Activated CD4-positive, alpha-beta memory T cell treated with anti-CD3 and anti-CD28 coated beads for 36 hours (primary cell): ENCODE data around the gene NAT8L. TPM values are rescaled to one million over a fixed set of nuclear protein-coding genes. Genes with fewer than 3 reads are reported as not detected.
"Not testable (repeated sequence)": the region's sequence is repeated elsewhere in the genome, so short reads cannot be mapped to it uniquely, and the experiment has no call there.

Experiments used
- CTCF ChIA-PET: fragments of 350-600 bp; sonication (Branson Sonifier 250); formaldehyde crosslinking; loops from one replicate; lab custom pipeline; 2021; ENCODE audit warnings: antibody characterized with exemption, inconsistent platforms; lab: Charles Lee
- POLR2A ChIA-PET: fragments of 350-600 bp; sonication (Branson Sonifier 250); formaldehyde crosslinking; loops from one replicate; lab custom pipeline; 2021; ENCODE audit warnings: antibody characterized with exemption; lab: Charles Lee
- DNase-seq: peaks from one replicate; pipeline ENCODE4 v3.0.0-alpha.2; 2020
- H3K27ac Mint-ChIP-seq: one replicate; pipeline ENCODE4 v1.8.0; 2021; ENCODE audit warnings: mixed read lengths
- H3K27me3 Mint-ChIP-seq: one replicate; pipeline ENCODE4 v1.8.0; 2021; ENCODE audit warnings: mixed read lengths
- H3K36me3 Mint-ChIP-seq: one replicate; pipeline ENCODE4 v1.8.0; 2021; ENCODE audit warnings: mixed read lengths
- H3K4me1 Mint-ChIP-seq: one replicate; pipeline ENCODE4 v1.8.0; 2021; ENCODE audit warnings: low read depth, mixed read lengths
- H3K4me3 Mint-ChIP-seq: one replicate; pipeline ENCODE4 v1.8.0; 2021; ENCODE audit warnings: mild to moderate bottlenecking, mixed read lengths
- H3K9me3 Mint-ChIP-seq: one replicate; pipeline ENCODE4 v1.8.0; 2021; ENCODE audit warnings: mixed read lengths
- intact Hi-C: fragments of 100-400 bp; cut with micrococcal nuclease; formaldehyde crosslinking; loops from one replicate; pipeline ENCODE4 v1.15.1; 2023
- total RNA-seq, 2 experiments: library from RNA; stranded (reverse); gene quantifications; one replicate each; pipeline ENCODE4 v1.2.3, GENCODE V29; 2021

NAT8L gene
- total RNA-seq, result under 1 TPM; 0.19 to 0.29 TPM

GRCh38 chr4:2059046-2059725 lies at the start of gene NAT8L:
NAT8L (plus strand) TSS chr4:2059327; CDS start chr4:2059512, 185 bp downstream.
- no peak within 1 kb of the TSS for H3K4me3 Mint-ChIP-seq
- H3K9me3 Mint-ChIP-seq, result no peaks in the 10 kb centered on the region
- ChIA-PET CTCF (no interaction called here), POLR2A (no interaction called here)
- no peaks in the 10 kb centered on the region for H3K36me3 Mint-ChIP-seq
- peaks cover 28% of the 10 kb centered on the region for H3K27me3 Mint-ChIP-seq
- no peak within 1 kb of the TSS for H3K27ac Mint-ChIP-seq
- DNase-seq, result peak; percentile 21
- peaks cover 2% of the 10 kb centered on the region for H3K4me1 Mint-ChIP-seq
- intact Hi-C loops, result no loop called here

DNA sequence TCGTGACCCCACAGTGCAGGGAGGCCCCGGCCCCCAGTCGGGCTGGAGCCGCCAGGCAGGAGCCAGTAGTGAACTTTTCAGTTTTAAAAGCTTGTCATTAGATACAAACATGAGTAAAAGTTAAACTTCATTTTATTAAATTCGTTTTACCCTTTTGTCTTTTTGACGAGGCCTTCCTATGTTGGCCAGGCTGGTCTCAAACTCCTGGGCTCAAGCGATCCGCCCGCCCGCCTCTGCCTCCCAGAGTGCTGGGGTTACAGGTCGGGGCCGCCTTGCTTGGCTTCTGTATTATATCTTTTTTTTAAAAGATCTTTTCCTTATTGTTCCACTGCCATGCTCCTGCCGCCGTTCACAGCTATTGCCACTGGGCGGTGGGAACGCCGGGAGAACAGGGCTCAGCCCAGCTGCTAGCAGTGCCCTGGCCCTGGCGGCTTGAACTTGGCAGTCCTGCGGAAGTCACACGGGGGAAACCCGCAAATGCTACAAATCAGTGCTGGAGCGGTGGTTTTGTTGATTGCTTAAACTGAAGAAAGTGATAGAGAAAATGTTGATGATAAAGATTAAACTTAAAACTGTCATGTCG lies 49.4 kb upstream of the NAT8L start:
- intact Hi-C loops, result loop anchor here (1.0 to 10.0 kb wide), 3 partner anchors 137 to 405 kb away; partner anchors contain the start of genes CFAP99, HAUS3, NSD2 and POLN
- Mint-ChIP-seq H3K9me3 (no peaks in the 10 kb centered on the region), H3K27ac (peak overlapping the region; percentile 87), H3K4me3 (peak overlapping the region; percentile 88), H3K36me3 (peaks cover 9% of the 10 kb centered on the region), H3K4me1 (peaks cover 29% of the 10 kb centered on the region), H3K27me3 (no peaks in the 10 kb centered on the region)
- DNase-seq, result peak; percentile 68
- ChIA-PET CTCF (interaction anchor here (1.0 to 1.6 kb wide), 4 partner anchors 8 to 316 kb away, joined by 3 read pairs; no protein-coding TSS in a partner anchor), POLR2A (interaction anchor here (0.6 kb wide), 1 partner anchor 16 kb away, joined by 3 read pairs; no protein-coding TSS in a partner anchor)

DNA sequence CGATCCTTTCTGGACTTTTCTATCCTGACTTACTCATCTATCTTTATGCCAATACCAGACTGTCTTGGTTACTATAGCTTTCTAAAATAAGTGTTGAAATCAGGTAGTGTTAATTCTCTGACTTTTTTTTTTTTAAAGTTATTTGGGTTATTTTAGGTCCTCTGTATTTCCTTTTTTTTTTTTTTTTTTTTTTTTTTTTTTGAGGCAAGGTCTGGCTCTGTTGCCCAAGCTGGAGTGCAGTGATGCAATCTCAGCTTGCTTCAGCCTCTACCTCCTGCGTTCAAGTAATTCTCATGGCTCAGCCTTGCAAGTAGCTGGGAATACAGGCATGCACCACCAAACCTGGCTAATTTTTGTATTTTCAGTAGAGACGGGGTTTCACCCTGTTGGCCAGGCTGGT lies 47.5 kb upstream of the NAT8L start:
- Mint-ChIP-seq H3K9me3 (no peaks in the 10 kb centered on the region), H3K4me3 (no peak overlapping the region), H3K36me3 (peaks cover 9% of the 10 kb centered on the region), H3K4me1 (peaks cover 20% of the 10 kb centered on the region), H3K27me3 (no peaks in the 10 kb centered on the region), H3K27ac (no peak overlapping the region)
- ChIA-PET POLR2A (no interaction called here), CTCF (no interaction called here)
- intact Hi-C loops, result no loop called here
- DNase-seq, result no peak

GRCh38 chr4:2015008-2015407 lies 44.1 kb upstream of the NAT8L start:
- Mint-ChIP-seq H3K9me3 (no peaks in the 10 kb centered on the region), H3K4me1 (peaks cover 6% of the 10 kb centered on the region), H3K36me3 (no peaks in the 10 kb centered on the region), H3K27ac (no peak overlapping the region), H3K4me3 (no peak overlapping the region), H3K27me3 (peaks cover 4% of the 10 kb centered on the region)
- DNase-seq, result no peak
- ChIA-PET CTCF (no interaction called here), POLR2A (no interaction called here)
- intact Hi-C loops, result no loop called here

DNA sequence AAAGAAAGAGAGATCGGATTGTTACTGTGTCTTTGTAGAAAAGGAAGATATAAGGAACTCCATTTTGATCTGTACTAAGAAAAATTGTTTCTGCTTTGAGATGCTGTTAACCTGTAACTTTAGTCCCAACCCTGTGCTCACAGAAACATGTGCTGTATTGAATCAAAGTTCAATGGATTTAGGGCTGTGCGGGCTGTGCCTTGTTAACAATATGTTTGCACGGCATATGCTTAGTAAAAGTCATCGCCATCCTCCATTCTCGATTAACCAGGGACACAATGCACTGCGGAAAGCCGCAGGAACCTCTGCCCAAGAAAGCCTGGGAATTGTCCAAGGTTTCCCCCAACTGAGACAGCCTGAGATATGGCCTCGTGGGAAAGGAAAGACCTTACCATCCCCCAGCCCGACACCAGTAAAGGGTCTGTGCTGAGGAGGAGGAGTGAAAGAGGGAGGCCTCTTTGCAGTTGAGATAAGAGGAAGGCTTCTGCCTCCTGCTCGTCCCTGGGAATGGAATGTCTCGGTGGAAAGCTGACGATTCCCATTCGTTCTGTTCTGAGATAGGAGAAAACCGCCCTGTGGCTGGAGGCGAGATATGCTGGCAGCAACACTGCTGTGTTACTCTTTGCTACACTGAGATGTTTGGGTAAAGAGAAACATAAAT lies 37.6 kb upstream of the NAT8L start:
- POLR2A ChIA-PET, H3K9me3 Mint-ChIP-seq, CTCF ChIA-PET, intact Hi-C loops, H3K4me1 Mint-ChIP-seq, H3K27ac Mint-ChIP-seq, H3K36me3 Mint-ChIP-seq, DNase-seq, H3K4me3 Mint-ChIP-seq: not testable (repeated sequence)
- H3K27me3 Mint-ChIP-seq, result peaks cover 31% of the 10 kb centered on the region

DNA sequence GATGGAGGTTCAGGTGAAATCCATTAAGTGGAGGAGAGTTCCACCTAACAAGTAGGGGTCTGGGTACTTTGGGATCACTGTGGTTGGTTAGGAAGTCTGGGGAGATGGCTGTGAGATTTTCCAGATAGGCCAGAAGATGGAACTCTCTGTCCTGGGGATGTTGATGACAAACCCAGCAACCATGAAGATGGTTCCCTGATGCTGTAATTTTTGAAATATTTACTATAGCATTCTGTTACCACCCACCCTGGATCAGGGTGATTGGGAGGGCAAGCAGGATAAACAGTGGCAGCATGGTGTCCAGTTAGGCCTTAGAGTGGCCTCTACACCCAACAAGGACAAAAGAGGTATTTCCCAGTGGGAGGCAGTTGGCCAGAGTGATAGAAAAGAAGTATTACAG lies 34.4 kb upstream of the NAT8L start:
- Mint-ChIP-seq H3K36me3 (no peaks in the 10 kb centered on the region), H3K27me3 (peaks cover 28% of the 10 kb centered on the region), H3K4me1 (no peaks in the 10 kb centered on the region), H3K27ac (no peak overlapping the region), H3K4me3 (no peak overlapping the region), H3K9me3 (peaks cover 7% of the 10 kb centered on the region)
- DNase-seq, result no peak
- ChIA-PET POLR2A (no interaction called here), CTCF (no interaction called here)
- intact Hi-C loops, result no loop called here

DNA sequence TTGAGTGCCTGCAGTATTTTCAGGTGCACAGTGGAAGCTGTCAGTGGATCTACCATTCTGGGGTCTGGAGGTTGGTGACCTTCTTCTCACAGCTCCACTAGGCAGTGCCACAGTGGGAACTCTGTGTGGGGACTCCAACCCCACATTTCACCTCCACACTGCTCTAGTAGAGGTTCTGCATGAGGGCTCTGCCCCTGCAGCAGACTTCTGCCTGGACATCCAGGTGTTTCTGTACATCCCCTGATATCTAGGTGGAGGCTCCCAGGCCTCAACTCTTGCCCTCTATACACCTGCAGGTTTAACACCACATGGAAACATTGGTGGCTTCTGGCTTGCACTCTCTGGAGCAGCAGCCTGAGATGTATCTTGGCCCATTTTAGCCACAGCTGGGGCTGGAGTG lies 33.3 kb upstream of the NAT8L start:
- no peak overlapping the region for H3K4me3 Mint-ChIP-seq
- no peak for DNase-seq
- CTCF ChIA-PET, result no interaction called here
- peaks cover 7% of the 10 kb centered on the region for H3K9me3 Mint-ChIP-seq
- no peaks in the 10 kb centered on the region for H3K36me3 Mint-ChIP-seq
- H3K27ac Mint-ChIP-seq, result no peak overlapping the region
- POLR2A ChIA-PET, result no interaction called here
- H3K4me1 Mint-ChIP-seq, result no peaks in the 10 kb centered on the region
- intact Hi-C loops, result no loop called here
- H3K27me3 Mint-ChIP-seq, result peaks cover 31% of the 10 kb centered on the region

DNA sequence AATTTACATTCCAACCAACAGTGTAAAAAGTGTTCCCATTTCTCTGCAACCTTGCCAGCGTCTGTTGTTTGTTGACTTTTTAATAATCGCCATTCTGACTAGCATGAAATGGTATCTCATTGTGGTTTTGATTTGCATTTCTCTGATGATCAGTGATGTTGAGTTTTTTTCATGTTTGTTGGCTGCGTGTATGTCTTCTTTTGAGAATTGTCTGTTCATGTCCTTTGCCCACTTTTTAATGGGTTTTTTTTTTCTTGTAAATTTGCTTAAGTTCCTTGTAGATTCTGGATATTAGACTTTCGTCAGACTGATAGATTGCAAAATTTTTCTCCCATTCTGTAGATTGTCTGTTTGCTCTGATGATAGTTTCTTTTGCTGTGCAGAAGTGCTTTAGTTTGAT lies 32.0 kb upstream of the NAT8L start:
- H3K27me3 Mint-ChIP-seq, result peaks cover 26% of the 10 kb centered on the region
- H3K4me1 Mint-ChIP-seq, result not testable (repeated sequence)

GRCh38 chr4:2031161-2031560 lies 28.0 kb upstream of the NAT8L start:
- H3K9me3 Mint-ChIP-seq, H3K27ac Mint-ChIP-seq, DNase-seq, H3K4me1 Mint-ChIP-seq, H3K36me3 Mint-ChIP-seq, intact Hi-C loops, POLR2A ChIA-PET, H3K4me3 Mint-ChIP-seq, CTCF ChIA-PET: not testable (repeated sequence)
- H3K27me3 Mint-ChIP-seq, result peaks cover 21% of the 10 kb centered on the region

More for the DNA sequence above, 32.0 kb upstream of the NAT8L start:
- intact Hi-C loops, H3K9me3 Mint-ChIP-seq, H3K4me3 Mint-ChIP-seq, H3K27ac Mint-ChIP-seq, DNase-seq, POLR2A ChIA-PET, CTCF ChIA-PET, H3K36me3 Mint-ChIP-seq: not testable (repeated sequence)

DNA sequence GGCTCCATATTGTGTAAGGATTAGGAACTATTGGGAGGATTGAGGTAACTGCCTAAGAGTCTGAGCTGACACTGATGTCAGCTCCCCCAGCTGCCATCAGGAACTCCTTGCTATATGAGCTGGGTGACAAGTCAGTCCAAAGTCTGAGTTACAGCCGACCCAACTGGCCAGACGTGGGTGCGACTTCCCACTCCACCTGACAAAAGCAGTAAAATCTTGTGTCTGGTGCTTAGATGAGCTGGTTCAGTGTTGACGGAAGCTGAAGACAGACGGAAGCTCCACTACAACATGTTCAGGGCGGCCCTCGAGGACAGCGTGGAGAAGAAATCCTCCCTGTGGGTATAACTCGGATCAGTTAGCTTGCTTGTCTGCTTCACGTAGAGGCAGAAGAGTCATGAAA lies 22.8 kb upstream of the NAT8L start:
- Mint-ChIP-seq H3K4me1 (no peaks in the 10 kb centered on the region), H3K4me3 (no peak overlapping the region), H3K36me3 (no peaks in the 10 kb centered on the region), H3K9me3 (no peaks in the 10 kb centered on the region), H3K27me3 (peaks cover 25% of the 10 kb centered on the region), H3K27ac (no peak overlapping the region)
- intact Hi-C loops, result no loop called here
- no peak for DNase-seq
- ChIA-PET CTCF (interaction anchor here (1.3 kb wide), 1 partner anchor 183 kb away, joined by 3 read pairs; no protein-coding TSS in a partner anchor), POLR2A (no interaction called here)

GRCh38 chr4:2036866-2037265 lies 22.3 kb upstream of the NAT8L start:
- peaks cover 27% of the 10 kb centered on the region for H3K27me3 Mint-ChIP-seq
- H3K4me1 Mint-ChIP-seq, result no peaks in the 10 kb centered on the region
- no peak overlapping the region for H3K4me3 Mint-ChIP-seq
- no peaks in the 10 kb centered on the region for H3K9me3 Mint-ChIP-seq
- ChIA-PET POLR2A (no interaction called here), CTCF (no interaction called here)
- intact Hi-C loops, result no loop called here
- no peak for DNase-seq
- no peak overlapping the region for H3K27ac Mint-ChIP-seq
- no peaks in the 10 kb centered on the region for H3K36me3 Mint-ChIP-seq
